ENCODE results near the gene HIVEP3. TPM values are rescaled to one million over a fixed set of nuclear protein-coding genes. Genes with fewer than 3 reads are reported as not detected.

HIVEP3 gene
- total RNA-seq, 2 donors from 2014 or later: 3.4 to 4.0 TPM

DNA sequence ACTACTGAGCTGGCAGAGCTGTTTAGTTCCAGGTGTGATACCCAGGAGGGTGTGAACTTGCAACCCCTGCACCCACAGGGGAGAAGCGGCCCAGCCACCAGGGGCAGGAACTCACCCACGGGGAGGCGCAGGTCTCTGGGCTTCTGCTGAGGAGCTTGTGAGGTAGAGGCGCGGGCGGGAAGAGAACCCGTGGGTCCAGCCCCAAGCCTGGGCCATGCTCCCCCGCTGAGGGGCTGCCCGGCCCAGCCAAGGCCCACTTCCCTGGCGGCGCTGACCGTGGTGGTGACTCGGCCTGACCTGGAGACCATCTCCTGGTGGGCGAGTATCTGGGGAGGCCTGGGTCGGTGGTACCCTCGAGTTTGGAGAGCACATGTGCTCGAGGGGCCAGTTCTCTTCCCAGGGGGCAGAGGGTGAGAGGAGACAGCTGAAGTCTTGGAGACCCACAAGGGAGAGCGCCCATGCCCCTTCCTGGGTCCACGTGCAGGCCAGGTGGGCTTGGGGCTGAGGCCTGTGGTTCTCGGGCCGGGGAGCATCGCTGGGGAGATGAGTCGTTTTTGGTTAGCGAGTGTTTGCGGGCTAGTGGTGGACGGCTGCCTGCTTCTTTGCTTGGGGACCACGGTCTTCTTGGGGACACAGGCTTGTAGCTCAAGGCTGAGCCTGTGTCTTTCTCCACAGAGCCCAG lies 405.9 kb downstream of the HIVEP3 start:
- no peak overlapping the region for H3K27ac ChIP-seq
- no peak for DNase-seq
- H3K9me3 ChIP-seq: no peaks in the 10 kb centered on the region
- WGBS, 2 donors: 94 to 96% methylated on average over 17 to 26 of the region's 27 CpGs
- no peak for ATAC-seq
- no peaks in the 10 kb centered on the region for H3K27me3 ChIP-seq
- TF ChIP-seq, protein P1, sequence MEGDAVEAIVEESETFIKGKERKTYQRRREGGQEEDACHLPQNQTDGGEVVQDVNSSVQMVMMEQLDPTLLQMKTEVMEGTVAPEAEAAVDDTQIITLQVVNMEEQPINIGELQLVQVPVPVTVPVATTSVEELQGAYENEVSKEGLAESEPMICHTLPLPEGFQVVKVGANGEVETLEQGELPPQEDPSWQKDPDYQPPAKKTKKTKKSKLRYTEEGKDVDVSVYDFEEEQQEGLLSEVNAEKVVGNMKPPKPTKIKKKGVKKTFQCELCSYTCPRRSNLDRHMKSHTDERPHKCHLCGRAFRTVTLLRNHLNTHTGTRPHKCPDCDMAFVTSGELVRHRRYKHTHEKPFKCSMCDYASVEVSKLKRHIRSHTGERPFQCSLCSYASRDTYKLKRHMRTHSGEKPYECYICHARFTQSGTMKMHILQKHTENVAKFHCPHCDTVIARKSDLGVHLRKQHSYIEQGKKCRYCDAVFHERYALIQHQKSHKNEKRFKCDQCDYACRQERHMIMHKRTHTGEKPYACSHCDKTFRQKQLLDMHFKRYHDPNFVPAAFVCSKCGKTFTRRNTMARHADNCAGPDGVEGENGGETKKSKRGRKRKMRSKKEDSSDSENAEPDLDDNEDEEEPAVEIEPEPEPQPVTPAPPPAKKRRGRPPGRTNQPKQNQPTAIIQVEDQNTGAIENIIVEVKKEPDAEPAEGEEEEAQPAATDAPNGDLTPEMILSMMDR (IDR thresholded peaks at IDR 0.05): no peak
- TF ChIP-seq POLR2A (IDR thresholded peaks at IDR 0.05): no peak
- H3K4me1 ChIP-seq: peaks cover 36% of the 10 kb centered on the region
- H3K36me3 ChIP-seq (replicated peaks in 1 of 2; ENCODE audit: insufficient read depth in 1 of 2, low read depth in 2 of 2): no peaks in the 10 kb centered on the region
- intact Hi-C loops (cut with DNase I): no loop called here
- H3K4me3 ChIP-seq: no peak overlapping the region

GRCh38 chr1:41511239-41511540 lies 407.5 kb downstream of the HIVEP3 start:
- Histone ChIP-seq H3K9me3 (no peaks in the 10 kb centered on the region), H3K36me3 (replicated peaks in 1 of 2; ENCODE audit: insufficient read depth in 1 of 2, low read depth in 2 of 2) (no peaks in the 10 kb centered on the region), H3K4me1 (peaks cover 19% of the 10 kb centered on the region), H3K4me3 (no peak overlapping the region), H3K27ac (no peak overlapping the region), H3K27me3 (no peaks in the 10 kb centered on the region)
- intact Hi-C loops (cut with DNase I): no loop called here
- 91 to 92% methylated on average over 6 to 7 of the region's 7 CpGs for WGBS, 2 donors
- TF ChIP-seq, protein P1 (IDR thresholded peaks at IDR 0.05): no peak
- TF ChIP-seq POLR2A (IDR thresholded peaks at IDR 0.05): no peak
- ATAC-seq: no peak
- DNase-seq: no peak

DNA sequence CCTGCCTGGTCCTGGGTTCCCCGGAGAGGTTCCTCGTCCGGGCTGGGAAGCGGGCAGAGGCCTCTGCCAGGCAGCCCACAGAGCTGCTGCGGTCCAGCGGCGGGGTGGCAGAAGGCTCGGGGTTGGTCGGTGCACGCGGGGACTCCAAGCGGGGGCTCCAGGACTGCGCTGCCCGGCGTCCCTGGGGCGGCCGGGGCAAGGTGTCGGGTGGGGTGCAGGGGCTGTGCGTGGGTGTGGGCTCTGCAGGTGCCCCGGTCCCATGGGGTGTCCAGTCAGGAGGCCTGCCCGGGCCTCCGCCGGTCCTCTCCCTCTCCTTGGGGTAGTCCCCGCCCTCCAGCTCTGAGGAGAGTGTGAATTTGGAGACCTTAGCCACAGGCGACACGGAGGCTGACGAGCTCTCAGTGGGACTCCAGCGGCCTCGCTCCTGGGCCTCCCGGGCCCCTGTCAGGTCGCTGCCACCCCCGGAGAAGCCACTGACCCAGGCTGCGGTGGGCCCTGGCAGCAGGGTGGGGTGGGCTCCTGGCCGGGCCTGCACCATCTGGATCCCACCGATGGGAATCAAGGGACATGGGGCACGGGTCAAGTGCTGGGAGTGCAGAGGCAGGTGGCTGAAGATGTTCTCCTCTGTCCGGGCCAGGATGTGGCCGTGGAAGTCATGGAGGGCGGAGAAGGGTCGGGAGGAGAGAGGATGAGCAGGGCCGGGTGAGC lies 408.0 kb downstream of the HIVEP3 start:
- WGBS, 2 donors: 90 to 95% methylated on average over 24 to 41 of the region's 41 CpGs
- DNase-seq (no peak), ATAC-seq (no peak)
- Histone ChIP-seq H3K27me3 (no peaks in the 10 kb centered on the region), H3K9me3 (no peaks in the 10 kb centered on the region), H3K4me3 (no peak overlapping the region), H3K4me1 (peaks cover 15% of the 10 kb centered on the region), H3K27ac (no peak overlapping the region), H3K36me3 (replicated peaks in 1 of 2; ENCODE audit: insufficient read depth in 1 of 2, low read depth in 2 of 2) (no peaks in the 10 kb centered on the region)
- intact Hi-C loops (cut with DNase I): no loop called here
- TF ChIP-seq, protein P1 (IDR thresholded peaks at IDR 0.05): no peak

GRCh38 chr1:41509270-41509671 lies 409.5 kb downstream of the HIVEP3 start:
- no peak overlapping the region for H3K4me3 ChIP-seq
- intact Hi-C loops (cut with DNase I): no loop called here
- TF ChIP-seq, protein P1 (IDR thresholded peaks at IDR 0.05): no peak
- TF ChIP-seq POLR2A (IDR thresholded peaks at IDR 0.05): no peak
- no peaks in the 10 kb centered on the region for H3K36me3 ChIP-seq (replicated peaks in 1 of 2; ENCODE audit: insufficient read depth in 1 of 2, low read depth in 2 of 2)
- H3K9me3 ChIP-seq: no peaks in the 10 kb centered on the region
- 73 to 82% methylated on average over 9 of the region's 9 CpGs for WGBS, 2 donors
- ATAC-seq: no peak
- H3K27me3 ChIP-seq: no peaks in the 10 kb centered on the region
- H3K4me1 ChIP-seq: peaks cover 1% of the 10 kb centered on the region
- DNase-seq: no peak
- no peak overlapping the region for H3K27ac ChIP-seq

GRCh38 chr1:41508290-41508689 lies 410.4 kb downstream of the HIVEP3 start:
- 80 to 89% methylated on average over 1 to 2 of the region's 2 CpGs for WGBS, 2 donors
- TF ChIP-seq, protein P1 (IDR thresholded peaks at IDR 0.05): no peak
- no peak for TF ChIP-seq POLR2A (IDR thresholded peaks at IDR 0.05)
- H3K27ac ChIP-seq: no peak overlapping the region

More at GRCh38 chr1:41508290-41508689, 410.4 kb downstream of the HIVEP3 start:
- H3K36me3 ChIP-seq (replicated peaks in 1 of 2; ENCODE audit: insufficient read depth in 1 of 2, low read depth in 2 of 2): no peaks in the 10 kb centered on the region
- H3K4me1 ChIP-seq: no peaks in the 10 kb centered on the region
- no peaks in the 10 kb centered on the region for H3K9me3 ChIP-seq
- intact Hi-C loops (cut with DNase I): no loop called here
- no peaks in the 10 kb centered on the region for H3K27me3 ChIP-seq
- no peak for DNase-seq
- no peak for ATAC-seq
- no peak overlapping the region for H3K4me3 ChIP-seq

Measured in body of pancreas (tissue), 4 donors.